GM18520 (cell line): ENCODE results near the gene ZSCAN5A.
"Not testable (repeated sequence)": the region's sequence is repeated elsewhere in the genome, so short reads cannot be mapped to it uniquely, and the experiment has no call there.

Experiments used
- ATAC-seq: cut with Tn5 transposase; IDR thresholded peaks from one replicate; pipeline ENCODE4 v1.9.1; 2021; ENCODE audit not compliant: unreplicated experiment

ZSCAN5A gene

DNA sequence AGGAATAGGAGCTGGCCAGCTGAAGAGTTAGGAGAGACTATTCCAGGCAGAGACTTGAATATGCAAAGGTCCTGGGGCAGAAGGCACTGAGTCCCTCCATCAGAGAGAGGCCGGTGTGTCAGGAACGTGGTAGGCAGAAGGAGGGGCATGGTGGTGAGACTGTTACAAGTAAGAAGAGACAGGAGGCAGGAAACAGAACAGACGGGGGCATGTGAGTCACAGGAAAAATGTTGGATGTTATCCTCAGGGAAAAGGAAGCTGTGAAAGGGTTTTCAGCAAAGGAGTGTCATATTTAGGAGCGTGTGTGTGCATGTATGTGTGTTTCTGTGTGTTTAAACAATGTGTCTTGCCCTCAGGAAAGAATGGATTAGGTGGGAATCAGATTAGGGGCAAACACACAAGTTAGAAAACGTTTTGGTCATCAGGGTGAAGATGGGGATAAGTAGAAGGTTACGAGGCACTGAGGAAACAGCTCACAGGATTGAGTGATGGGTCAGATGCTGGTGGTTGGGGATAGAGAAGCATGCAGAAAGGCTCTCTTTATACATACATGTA lies 41.0 kb downstream of the ZSCAN5A start:
- no peak for ATAC-seq

GRCh38 chr19:56272161-56272798 lies 42.4 kb downstream of the ZSCAN5A start, which contains the start of gene EDDM13:
Gene EDDM13 (plus strand): TSS chr19:56272748. CDS start chr19:56272835, 87 bp downstream.
- ATAC-seq, result no peak

DNA sequence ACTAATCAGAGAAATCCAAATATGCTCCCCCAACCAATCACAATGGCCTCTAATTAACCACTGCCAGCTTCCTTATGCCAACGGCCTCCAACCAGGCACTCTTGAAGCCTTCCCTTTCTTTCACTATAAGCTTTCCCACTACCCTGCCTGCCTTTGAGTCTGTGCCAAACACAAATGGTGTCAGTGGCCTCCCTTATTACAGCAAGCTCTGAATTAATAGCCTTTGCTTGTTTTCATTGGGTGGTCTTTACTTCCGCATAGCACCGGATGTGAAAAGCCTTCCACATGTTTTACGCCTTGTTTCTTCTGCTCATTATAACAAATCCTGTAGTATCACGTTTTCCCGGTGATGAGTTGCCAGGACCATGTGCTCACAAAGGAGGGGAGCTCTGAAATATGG lies 43.5 kb downstream of the ZSCAN5A start:
- no peak for ATAC-seq

- ATAC-seq, result no peak
Measured at GRCh38 chr19:56270676-56271075, 44.0 kb downstream of the ZSCAN5A start.

GRCh38 chr19:56269348-56269747 lies 45.3 kb downstream of the ZSCAN5A start:
- ATAC-seq, result no peak

- no peak for ATAC-seq
Measured at GRCh38 chr19:56266051-56266450, 48.6 kb downstream of the ZSCAN5A start.

DNA sequence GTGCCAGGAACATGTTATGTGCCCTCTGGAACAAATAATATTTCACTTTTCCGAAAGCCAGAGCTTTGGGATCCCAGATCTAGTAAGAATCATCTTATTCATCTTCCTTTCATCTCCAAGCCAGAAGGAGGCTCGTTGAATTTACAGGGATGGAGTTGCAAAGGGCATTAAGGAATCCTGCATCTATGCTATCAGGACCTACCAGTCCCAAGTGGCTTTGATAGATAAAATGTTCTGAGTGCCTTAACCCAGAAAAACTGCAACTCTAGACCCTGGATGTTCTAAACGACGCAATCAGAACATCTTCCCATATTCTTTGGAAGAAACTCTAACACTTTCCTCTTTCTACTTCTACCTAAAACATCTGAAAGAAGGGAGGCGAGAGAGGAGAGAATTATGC lies 51.3 kb downstream of the ZSCAN5A start:
- ATAC-seq, result no peak

DNA sequence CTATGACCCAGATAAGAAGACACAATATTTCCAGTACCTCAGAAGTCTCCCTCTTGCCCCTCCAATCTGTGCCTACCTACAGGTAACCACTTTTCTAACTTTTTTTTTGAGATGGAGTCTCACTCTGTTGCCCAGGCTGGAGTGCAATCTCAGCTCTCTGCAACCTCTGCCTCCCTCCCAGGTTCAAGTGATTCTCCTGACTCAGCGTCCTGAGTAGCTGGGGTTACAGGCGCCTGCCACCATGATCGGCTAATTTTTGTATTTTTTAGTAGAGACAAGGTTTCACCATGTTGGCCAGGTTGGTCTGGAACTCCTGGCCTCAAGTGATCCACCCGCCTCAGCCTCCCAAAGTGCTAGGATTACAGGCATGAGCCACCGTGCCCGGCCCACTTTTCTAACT lies 52.7 kb downstream of the ZSCAN5A start:
- not testable (repeated sequence) for ATAC-seq

GRCh38 chr19:56261145-56261544 lies 53.5 kb downstream of the ZSCAN5A start:
- no peak for ATAC-seq

GRCh38 chr19:56258272-56258671 lies 56.4 kb downstream of the ZSCAN5A start:
- ATAC-seq, result no peak

GRCh38 chr19:56253737-56254136 lies 60.9 kb downstream of the ZSCAN5A start:
- ATAC-seq, result no peak

GRCh38 chr19:56252699-56253422 lies 61.8 kb downstream of the ZSCAN5A start:
- no peak for ATAC-seq

GRCh38 chr19:56248736-56249338 lies 65.8 kb downstream of the ZSCAN5A start:
- ATAC-seq, result not testable (repeated sequence)

GRCh38 chr19:56245764-56246163 lies 68.9 kb downstream of the ZSCAN5A start:
- ATAC-seq, result not testable (repeated sequence)

- no peak for ATAC-seq
Measured at GRCh38 chr19:56245121-56245740, 69.4 kb downstream of the ZSCAN5A start.

- ATAC-seq, result no peak
Measured at GRCh38 chr19:56223481-56223880, 91.2 kb downstream of the ZSCAN5A start.

- ATAC-seq, result no peak
Measured at GRCh38 chr19:56222901-56223300, 91.7 kb downstream of the ZSCAN5A start.

- no peak for ATAC-seq
Measured at GRCh38 chr19:56221851-56222250, 92.8 kb downstream of the ZSCAN5A start.

DNA sequence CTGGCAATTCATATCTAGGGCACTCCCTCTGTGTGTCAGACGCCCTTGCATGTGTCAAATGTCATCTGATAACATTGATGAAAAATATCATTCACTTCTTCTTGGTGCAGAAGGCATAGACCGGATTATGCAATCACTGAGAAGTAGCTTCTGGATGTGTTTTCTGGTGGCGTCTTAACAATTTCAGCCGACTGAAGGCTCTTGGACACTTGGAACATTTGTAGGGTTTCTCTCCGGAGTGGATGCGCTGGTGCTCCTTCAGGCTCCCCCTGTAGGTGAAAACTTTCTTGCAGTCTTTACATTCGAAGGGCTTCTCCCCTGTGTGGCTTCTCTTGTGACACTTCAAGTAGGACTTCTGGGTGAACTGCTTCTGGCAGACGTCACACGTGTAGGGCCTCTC lies 93.2 kb downstream of the ZSCAN5A start:
- not testable (repeated sequence) for ATAC-seq

DNA sequence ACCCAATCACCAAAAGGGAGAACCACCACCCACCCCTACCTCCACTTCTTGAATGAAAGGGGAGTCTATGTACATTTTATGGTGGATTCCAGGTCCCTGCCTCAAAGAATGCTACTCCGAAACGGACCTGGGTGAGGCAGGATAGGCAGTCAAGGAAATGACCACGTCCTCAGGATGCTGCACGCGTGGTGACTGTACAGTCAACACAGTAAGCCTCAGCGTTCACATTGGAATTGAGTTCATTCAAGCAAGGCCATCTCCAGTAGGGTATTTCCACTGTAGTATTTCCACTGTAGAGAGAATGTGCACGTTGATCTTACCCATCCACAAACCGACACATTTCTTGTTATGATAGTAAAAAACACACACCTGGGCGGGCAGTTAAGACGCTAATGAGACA lies 95.7 kb downstream of the ZSCAN5A start:
- ATAC-seq, result no peak
